GM11168 (cell line): ENCODE measurements around the gene LGR4.

Experiments
- in situ Hi-C: fragments of 300-500 bp; cut with MboI; formaldehyde crosslinking; loops from one replicate; pipeline ENCODE4 v1.12.0; 2022; ENCODE audit warnings: low sequenced_read_pairs; ENCODE audit not compliant: unreplicated experiment

Gene LGR4

DNA sequence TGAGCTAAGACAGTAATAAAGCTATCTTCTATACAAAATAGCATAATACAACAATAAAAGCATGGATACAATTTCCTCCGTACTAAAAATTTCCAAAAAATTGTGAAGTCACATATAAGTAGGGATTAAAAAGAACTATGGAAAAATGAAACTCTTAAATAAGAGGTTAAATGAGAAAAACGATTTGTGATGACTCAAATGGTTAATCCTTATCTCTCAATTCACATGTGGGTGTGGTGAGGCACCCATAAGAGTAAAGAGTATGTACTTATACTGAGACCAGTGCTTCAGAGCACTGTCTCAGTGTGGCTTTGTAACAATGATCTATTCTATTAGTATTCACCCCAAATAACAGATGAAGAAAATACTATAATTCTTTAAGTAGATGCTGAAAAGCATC lies 84.6 kb downstream of the LGR4 start:
- in situ Hi-C loops: no loop called here

DNA sequence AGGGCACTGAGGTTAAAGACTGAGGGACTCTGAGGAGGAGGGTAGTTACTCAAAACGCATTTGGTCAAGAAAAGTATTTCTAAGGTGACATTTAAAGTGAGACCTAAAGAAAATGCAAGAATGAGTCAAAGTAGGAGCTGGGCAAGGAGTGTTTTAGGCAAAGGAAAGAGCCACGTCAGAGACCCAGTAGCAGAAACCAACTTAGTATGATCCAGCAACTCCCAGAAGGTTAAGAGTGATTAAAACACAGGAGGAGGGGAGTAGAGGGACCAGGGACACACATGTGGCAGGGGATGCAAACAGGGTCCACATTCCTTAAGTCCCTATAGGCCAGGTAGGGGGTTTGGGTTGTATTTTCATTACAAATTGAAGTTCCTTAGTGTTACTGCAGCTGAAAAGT lies 85.2 kb downstream of the LGR4 start:
- in situ Hi-C loops: no loop called here

DNA sequence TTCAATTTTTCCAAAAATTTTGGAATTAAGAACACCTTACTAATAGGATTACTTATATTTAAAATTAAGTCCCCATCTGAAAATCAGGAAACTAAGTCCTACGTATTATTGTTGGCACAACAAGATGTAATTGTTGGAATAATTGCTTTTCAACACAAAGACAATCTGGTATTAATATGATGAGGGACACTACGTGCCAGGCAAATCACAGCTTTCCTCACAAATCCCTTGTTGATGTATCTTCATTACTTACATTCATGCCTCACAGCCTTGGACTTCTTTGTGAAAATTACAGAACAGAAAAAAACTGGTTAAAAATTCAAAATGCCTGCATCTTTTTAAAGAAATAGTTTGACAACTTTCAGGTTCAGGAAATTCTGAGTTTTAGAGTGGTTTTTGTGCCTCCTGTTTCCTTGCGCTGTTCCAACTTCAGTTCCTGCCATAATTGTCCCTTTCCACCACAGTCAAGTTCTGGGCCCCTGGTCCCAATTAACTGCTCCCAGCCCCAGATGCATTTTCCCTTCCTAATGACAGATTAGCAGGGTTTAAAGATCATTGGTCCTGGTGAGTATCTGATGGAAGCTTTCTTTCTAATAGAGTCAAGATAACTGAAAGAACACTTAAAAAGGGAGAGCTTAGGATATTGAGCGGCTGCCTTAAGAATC lies 86.3 kb downstream of the LGR4 start:
- in situ Hi-C loops: no loop called here

DNA sequence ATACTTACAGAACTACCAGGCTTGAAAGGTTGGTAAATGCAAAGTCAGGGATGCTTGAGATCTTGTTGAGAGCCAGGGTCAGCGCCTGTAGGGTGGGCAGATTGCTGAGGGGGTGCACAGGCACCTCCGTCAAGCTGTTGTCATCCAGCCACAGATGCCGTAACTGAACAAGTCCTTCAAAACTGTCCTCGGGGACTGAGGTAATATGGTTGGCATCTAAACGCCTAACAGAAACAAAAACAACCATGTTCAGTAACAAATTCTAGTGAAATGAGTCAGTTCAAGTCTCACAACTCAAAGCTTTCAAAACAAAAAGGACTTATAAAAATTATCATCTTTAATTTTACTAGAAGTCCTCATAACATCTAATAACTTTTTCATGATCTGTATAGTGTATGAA lies 87.3 kb downstream of the LGR4 start:
- in situ Hi-C loops: no loop called here

DNA sequence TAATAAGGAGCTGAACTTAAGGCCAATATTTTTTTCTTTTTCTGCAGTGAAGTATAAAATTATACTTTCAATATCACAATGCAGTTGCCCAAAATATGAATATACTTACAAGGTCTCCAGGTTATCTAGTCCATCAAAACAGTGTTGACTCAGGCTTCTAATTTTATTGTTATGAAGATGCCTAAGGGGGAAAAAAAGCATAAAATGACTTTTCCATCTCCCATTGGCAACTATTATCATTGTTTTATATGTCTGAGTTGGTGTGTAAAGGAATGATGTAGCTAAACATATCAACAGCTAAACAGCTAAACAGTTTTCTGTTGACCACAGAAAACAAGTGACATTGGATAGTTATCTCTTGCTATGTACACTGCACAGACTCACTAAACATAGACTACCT lies 88.4 kb downstream of the LGR4 start:
- in situ Hi-C loops: no loop called here

DNA sequence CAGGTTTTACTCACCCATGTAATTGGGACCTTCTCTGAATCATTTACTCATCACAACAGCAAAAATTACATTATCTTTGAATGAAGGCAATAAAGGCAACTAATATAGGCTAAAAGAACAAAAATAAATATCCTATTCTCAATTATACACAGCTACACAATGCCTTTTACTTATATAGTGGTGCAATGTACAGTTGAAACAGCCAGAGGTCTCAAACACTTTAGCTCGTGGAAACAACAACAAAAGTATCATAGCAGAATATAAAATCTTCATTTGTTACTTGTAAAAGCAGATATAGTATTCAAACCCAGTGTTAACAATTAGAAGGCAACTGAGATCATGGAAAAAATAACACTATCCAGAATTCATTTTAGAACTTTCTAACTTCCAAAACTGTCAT lies 88.9 kb downstream of the LGR4 start:
- in situ Hi-C loops: no loop called here

DNA sequence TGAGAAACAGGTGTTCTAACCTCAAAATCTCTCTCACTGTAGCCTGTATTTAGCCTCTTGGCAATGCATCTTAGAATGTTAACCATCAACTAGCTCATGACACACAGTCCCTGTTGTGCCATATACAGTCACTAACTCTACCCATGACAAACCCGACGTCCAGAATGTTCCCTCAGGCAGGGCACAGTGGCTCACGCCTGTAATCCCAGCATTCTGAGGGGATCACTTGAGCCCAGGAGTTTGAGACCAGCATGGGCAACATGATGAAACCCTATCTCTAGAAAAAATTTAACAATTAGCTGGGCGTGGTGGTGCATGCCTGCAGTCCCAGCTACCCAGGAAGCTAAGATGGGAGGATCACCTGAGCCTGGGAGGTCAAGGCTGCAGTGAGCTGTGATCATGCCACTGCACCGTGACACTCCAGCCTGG lies 91.3 kb downstream of the LGR4 start:
- in situ Hi-C loops: no loop called here

DNA sequence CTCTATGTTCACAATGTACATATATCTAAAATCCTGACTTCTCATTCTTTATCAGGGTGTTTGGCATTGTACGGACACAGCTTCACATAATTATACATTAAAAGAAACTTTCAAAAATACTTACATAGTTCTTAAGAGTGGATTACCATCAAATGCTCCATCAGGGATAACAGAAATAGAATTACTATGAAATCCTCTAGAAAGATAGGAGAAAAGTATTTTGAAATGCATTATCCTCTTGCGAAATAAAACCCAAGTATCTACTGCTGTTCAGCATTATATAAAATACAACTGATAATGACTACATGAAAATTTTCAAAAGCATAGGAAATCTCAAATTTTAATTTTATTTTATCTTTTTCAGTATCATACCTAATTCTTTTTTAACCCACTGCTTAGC lies 91.8 kb downstream of the LGR4 start:
- in situ Hi-C loops: no loop called here

DNA sequence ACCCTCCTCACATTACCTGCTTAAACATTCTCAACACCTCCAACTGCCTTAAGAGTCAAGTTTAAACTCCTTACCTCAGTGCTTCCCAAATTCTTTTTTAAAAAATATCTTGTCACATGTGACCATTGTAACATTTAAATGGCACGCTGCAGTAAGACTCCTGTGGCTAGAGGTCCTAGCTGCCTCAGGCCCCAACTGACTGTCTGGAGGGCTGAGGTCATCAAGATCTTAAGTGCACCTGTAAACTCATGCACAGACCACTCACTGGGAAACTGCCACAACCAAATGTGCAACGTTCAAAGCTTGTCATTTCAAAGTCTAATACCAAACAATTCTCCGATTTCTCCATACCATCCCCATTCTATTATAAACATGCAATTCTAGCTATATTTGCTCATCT lies 93.1 kb downstream of the LGR4 start:
- in situ Hi-C loops: no loop called here

DNA sequence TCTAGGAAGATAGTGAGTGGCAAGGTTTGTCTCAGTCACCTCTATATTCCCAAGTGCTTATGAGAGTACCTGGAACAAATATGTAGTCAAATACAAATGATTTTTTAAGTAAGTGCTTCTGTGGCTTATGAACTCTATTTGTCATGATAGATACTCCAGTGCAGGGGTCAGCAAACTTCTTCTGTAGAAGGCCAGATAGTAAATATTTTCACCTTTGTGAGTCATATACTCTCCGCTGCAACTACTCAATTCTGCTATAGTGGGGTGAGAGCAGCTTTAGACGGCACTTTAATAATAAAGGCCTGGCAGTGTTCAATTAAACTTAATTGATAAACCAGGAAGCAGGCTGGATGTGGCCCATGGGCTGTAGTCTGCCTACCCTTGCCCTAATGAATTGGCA lies 97.2 kb downstream of the LGR4 start:
- in situ Hi-C loops: no loop called here

DNA sequence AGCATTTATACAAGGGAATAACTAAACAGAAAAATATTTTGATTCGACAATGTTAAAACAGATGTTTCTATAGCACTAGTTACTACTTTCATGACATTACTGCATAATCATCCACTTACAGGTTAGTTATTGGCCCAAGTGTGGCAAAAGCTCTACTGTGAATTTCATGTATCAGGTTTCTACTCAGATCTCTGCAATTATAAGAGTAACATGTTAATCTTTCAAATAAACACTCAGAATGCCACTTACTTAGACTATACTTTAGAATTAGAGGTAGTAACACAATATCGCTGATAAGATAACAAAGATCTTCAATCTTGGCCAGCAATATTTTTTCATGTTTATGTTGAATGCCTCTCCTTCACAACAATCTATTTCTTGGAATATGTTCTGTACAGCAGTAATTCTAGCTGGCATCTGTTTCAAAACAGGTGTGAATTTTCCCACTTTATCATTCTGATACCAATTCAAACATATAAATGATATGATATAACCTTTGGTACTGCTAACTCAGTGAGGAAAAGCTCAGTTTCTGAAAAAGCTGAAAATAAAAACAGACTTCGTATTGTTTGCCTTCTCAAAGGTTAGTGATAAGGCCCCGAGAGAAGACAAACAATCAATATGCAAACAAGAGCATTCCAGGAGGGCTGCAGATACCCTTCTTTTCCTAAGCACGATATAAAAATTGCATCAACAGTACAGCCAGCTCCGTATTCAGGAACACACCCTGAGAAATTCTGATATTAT lies 98.6 kb downstream of the LGR4 start:
- in situ Hi-C loops: no loop called here

DNA sequence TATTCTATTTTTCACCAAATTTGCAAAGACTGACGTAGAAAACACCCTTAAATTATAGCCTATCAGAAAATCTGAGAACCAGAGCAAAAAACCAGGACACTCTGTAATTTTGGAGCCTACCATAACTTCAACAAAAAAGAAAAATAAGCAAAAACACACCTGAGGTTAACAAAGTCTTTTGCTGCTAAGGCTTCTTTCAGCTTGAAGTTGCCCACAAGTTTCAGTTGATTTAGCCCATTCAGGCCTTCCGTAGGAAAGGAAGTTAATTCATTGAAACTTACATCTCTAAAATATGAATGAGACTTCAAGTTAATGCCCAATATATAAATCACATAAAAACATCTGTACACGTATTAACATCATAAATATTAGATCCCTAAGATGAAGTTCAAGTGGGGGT lies 99.2 kb downstream of the LGR4 start:
- in situ Hi-C loops: no loop called here

DNA sequence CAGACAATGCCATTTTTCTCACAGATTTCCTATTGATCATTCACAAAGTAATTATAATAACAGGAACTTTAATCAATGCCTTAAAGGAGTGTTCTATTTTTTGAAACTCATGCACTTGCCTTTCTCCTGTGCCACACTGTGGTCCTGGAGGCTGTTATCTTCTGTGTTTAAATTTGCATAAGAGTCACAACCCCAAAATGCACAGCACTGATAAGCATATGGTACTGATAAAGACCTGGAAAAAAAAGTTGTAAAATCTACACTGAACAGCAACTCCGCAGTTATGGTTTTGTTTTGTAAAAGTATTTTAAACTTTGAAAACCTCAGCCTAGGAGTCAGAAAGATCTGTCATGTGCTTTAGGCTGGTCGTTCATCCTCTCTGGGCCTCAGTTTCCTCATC lies 100.4 kb downstream of the LGR4 start:
- in situ Hi-C loops: no loop called here

DNA sequence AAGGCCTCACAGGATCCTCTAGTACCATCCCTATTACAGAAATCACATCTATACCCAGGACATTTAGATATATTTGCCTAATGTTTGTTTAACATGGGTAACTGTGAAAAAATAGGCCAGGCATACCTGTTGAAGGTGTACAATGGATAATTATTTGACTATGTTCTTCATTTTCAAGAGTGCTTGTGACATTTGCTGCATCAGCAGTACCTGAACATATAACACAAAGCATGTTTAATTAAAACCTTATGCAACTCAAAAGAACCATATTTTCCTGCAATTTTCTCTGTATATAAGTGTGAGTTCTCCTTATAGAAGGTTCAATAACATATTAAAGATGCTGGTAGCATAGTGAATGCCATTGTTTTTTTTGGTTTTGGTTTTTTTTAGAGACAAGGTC lies 101.1 kb downstream of the LGR4 start:
- in situ Hi-C loops: no loop called here

DNA sequence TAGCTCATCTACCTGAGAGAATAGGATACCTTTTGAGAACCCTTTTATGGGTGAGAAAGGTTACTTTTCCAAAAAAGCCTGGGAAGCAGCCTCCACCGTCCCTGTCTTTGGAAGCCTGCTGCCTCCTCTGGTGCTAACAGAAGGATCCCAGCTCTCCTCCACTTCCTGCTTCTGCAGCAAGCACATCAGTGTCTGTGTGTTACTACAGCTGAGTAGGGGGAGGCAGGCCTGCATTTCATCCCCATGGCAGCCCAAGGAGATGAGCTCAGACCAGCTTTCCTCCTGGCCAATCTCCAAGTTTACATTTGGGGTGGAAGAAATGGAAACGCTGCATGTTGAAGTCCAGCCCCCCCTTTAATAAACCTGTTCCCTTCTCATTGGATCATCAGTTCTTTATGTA lies 102.2 kb downstream of the LGR4 start:
- in situ Hi-C loops: no loop called here

DNA sequence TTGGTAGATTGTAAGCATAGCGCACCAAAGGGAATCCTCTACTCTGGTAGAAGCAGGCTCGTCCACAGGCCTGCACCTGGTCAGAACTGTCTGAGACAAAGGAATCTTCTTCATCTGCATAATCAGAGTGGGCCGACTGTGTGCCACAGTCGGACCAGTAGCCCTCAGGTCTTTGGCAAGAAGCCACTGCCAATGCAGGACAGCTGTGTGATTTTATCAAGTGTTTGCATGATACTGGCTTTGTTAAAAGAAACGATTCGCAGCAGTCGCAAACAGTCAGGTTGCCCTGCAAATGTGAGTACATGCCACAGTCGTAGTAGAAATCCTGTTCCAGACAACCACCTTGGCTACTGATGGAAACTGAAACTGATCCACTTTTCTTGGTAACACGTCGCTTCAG lies 104.7 kb downstream of the LGR4 start:
- in situ Hi-C loops: no loop called here

DNA sequence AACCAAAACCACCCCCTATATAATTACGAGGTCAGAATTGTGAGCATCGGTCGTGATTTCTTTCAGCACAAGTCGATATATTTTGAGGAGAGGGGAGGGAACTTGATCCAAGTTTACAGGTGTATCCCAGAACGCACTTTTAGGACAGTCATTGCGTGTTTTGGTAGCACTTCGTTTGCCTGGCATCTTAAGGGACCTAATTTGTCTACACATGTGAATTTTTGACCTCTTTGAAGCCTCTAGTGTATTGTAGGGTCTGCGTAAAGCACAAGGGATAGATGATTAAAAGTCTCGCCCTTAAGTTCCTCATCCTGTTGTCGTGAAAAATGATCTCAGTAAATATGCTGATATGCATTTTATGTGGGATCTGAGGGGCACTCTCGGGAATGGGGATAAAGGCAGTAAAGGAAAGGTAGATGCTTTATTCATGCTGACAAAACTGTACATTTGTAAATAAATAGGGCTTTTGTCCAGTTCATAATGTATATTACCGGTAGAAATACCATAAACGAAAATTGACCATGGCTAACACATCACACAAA lies 108.9 kb downstream of the LGR4 start:
- in situ Hi-C loops: no loop called here

DNA sequence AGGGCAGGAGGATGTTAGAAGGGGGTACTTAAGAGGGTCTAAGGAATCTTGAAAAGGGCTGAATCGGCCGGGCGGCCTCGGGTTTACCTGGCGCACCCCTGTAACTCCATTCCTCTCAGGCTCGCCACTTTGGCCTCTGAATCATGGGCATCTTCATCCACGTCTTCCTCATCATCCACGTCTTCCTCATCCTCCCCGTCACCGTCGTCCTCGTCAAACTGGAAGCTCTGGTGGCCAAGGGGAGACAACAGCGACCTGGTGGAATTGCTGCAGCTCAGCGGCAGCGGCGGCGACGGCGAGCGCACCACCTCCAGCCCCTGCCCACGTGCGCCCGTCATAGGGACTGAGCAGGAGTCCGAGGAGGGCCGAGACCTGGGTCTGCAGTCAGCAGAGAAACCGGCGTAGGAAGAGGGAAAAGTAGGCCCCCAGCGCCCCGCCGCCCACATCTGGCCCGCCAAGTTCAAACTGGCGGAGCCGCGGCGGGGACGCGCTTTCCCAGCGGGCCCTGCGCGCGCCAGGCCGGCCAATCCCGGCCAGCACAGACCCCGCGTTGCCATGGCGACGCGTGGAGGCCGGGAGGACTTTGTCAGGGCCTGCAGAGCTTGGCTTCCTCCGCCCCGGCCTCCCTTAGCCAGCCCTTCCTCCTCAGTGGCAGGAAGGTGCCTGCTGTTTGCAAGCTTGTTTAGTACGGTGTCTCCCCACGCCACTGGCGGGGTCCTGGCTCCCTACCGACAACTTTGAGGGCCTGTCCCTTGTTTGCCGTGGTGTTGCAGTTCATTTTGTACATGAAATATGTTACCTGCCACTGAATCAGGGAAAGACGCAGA lies 109.6 kb downstream of the LGR4 start, which contains the start of gene CCDC34:
CCDC34 (minus strand) TSS at position 467 of the 827 bp plus-strand sequence; CDS start at position 446, 21 bp downstream.
- in situ Hi-C loops: no loop called here

DNA sequence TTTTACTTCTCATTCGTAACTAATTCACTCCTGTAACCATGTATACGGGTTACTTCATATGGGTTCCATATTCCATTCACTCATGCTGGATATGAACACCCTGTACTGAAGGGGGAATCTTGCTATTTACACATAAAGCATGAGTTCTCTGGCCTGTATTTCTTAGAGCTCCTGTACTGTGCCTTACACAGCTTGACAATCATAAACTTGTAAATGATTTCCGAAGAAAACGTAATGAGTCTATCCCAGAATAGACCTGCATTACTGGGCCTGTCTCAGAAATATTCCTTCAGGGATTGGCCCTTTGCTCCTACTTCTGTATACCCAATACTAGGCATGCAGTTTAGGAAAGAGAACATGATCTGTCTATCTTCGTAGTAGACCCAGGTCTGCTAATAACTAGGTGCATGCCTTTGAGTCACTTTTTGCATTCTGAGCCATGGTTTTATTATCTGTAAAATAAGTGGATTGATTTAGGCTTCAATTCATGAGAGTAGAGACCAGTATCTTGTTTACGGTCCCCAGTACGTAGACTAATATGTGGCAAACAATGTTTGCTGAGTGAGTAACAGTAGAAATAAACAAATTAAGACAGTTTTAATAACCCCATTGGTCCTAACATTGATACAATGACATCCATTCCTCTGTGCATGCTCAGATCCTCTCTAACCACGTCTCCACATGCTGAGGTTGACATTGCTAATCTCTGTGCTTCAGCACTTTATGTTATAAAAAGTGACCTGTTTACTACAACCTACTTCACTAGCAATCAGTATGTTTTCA lies 110.8 kb downstream of the LGR4 start:
- in situ Hi-C loops: no loop called here

DNA sequence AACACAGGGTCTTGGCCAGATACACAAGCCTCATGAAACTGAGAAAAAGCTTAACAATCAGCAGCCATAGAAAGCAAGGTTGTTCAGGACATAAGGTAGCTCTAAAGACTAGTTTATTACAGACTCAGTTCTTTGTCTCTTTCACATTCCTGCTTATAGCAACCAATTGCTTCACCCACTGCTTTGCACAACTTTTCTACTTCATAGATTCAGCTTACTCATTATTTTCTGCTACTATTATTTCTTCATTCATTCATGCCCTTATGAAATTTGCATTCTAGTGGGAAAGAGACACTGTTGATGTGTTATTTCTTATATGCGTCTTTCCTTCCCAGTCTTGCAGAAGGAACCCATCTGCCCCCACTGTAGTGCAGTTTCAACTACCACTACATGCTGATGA lies 114.3 kb downstream of the LGR4 start:
- in situ Hi-C loops: no loop called here
